T-helper 1 cell treated with Interleukin-12 subunit alpha and Interleukin-12 subunit beta and Interleukin-4 antibody, amounts not matched to agents 30 μg/mL and 1 μg/mL, for 36 hours (primary cell): ENCODE results near the gene ARID5B.
A peak's percentile ranks its signal among the peaks of the same experiment; 100 is the strongest.

Source experiments
- H3K27ac Mint-ChIP-seq: one replicate; pipeline ENCODE4 v1.8.0; 2021; ENCODE audit warnings: mild to moderate bottlenecking, mixed read lengths
- H3K27me3 Mint-ChIP-seq: one replicate; pipeline ENCODE4 v1.8.0; 2021; ENCODE audit warnings: low read depth, mixed read lengths
- H3K36me3 Mint-ChIP-seq: one replicate; pipeline ENCODE4 v1.8.0; 2021; ENCODE audit warnings: low read depth, mixed read lengths
- H3K4me1 Mint-ChIP-seq: one replicate; pipeline ENCODE4 v1.8.0; 2021; ENCODE audit warnings: low read depth, mixed read lengths
- H3K4me3 Mint-ChIP-seq: one replicate; pipeline ENCODE4 v1.8.0; 2021; ENCODE audit warnings: mild to moderate bottlenecking, moderate library complexity, mixed read lengths
- H3K9me3 Mint-ChIP-seq: one replicate; pipeline ENCODE4 v1.8.0; 2021; ENCODE audit warnings: mixed read lengths

The ARID5B gene

GRCh38 chr10:62109587-62110293 is 208.2 kb downstream of the ARID5B start:
- peaks cover 2% of the 10 kb centered on the region for H3K36me3 Mint-ChIP-seq
- H3K9me3 Mint-ChIP-seq = no peaks in the 10 kb centered on the region
- H3K4me1 Mint-ChIP-seq = peaks cover 34% of the 10 kb centered on the region
- H3K27me3 Mint-ChIP-seq = no peaks in the 10 kb centered on the region
- H3K27ac Mint-ChIP-seq = no peak overlapping the region
- H3K4me3 Mint-ChIP-seq = no peak overlapping the region

- H3K4me1 Mint-ChIP-seq = peaks cover 22% of the 10 kb centered on the region
- H3K9me3 Mint-ChIP-seq = no peaks in the 10 kb centered on the region
- no peak overlapping the region for H3K27ac Mint-ChIP-seq
Measured at GRCh38 chr10:62112300-62112699, 210.8 kb downstream of the ARID5B start.

GRCh38 chr10:62112963-62113362 is 211.5 kb downstream of the ARID5B start:
- Mint-ChIP-seq H3K4me3 (no peak overlapping the region), H3K36me3 (peaks cover 4% of the 10 kb centered on the region), H3K4me1 (peaks cover 20% of the 10 kb centered on the region), H3K27me3 (no peaks in the 10 kb centered on the region), H3K27ac (no peak overlapping the region), H3K9me3 (no peaks in the 10 kb centered on the region)

More at GRCh38 chr10:62112300-62112699, 210.8 kb downstream of the ARID5B start:
- Mint-ChIP-seq H3K27me3 (no peaks in the 10 kb centered on the region), H3K4me3 (no peak overlapping the region), H3K36me3 (peaks cover 2% of the 10 kb centered on the region)

GRCh38 chr10:62113680-62114079 is 212.2 kb downstream of the ARID5B start:
- Mint-ChIP-seq H3K4me1 (peaks cover 17% of the 10 kb centered on the region), H3K27ac (no peak overlapping the region), H3K27me3 (no peaks in the 10 kb centered on the region), H3K4me3 (no peak overlapping the region), H3K9me3 (no peaks in the 10 kb centered on the region), H3K36me3 (peaks cover 6% of the 10 kb centered on the region)

- peaks cover 9% of the 10 kb centered on the region for H3K4me1 Mint-ChIP-seq
- H3K36me3 Mint-ChIP-seq = peaks cover 12% of the 10 kb centered on the region
- no peak overlapping the region for H3K27ac Mint-ChIP-seq
- H3K4me3 Mint-ChIP-seq = no peak overlapping the region
- H3K9me3 Mint-ChIP-seq = peaks cover 12% of the 10 kb centered on the region
- no peaks in the 10 kb centered on the region for H3K27me3 Mint-ChIP-seq
Measured at GRCh38 chr10:62115321-62115720, 213.8 kb downstream of the ARID5B start.

GRCh38 chr10:62115842-62116241 is 214.3 kb downstream of the ARID5B start:
- H3K27ac Mint-ChIP-seq = no peak overlapping the region

GRCh38 chr10:62116896-62117295 is 215.4 kb downstream of the ARID5B start:
- H3K36me3 Mint-ChIP-seq = peaks cover 19% of the 10 kb centered on the region
- no peak overlapping the region for H3K4me3 Mint-ChIP-seq
- no peaks in the 10 kb centered on the region for H3K27me3 Mint-ChIP-seq
- H3K27ac Mint-ChIP-seq = no peak overlapping the region
- peaks cover 22% of the 10 kb centered on the region for H3K9me3 Mint-ChIP-seq
- peaks cover 17% of the 10 kb centered on the region for H3K4me1 Mint-ChIP-seq

More at GRCh38 chr10:62115842-62116241, 214.3 kb downstream of the ARID5B start:
- Mint-ChIP-seq H3K4me3 (no peak overlapping the region), H3K36me3 (peaks cover 12% of the 10 kb centered on the region), H3K4me1 (peaks cover 8% of the 10 kb centered on the region), H3K27me3 (no peaks in the 10 kb centered on the region), H3K9me3 (peaks cover 12% of the 10 kb centered on the region)

GRCh38 chr10:62121187-62121530 is 219.7 kb downstream of the ARID5B start:
- peaks cover 17% of the 10 kb centered on the region for H3K4me1 Mint-ChIP-seq
- H3K27ac Mint-ChIP-seq = peak overlapping the region; percentile 37
- peaks cover 41% of the 10 kb centered on the region for H3K36me3 Mint-ChIP-seq
- H3K9me3 Mint-ChIP-seq = peaks cover 52% of the 10 kb centered on the region
- H3K27me3 Mint-ChIP-seq = no peaks in the 10 kb centered on the region
- H3K4me3 Mint-ChIP-seq = peak overlapping the region; percentile 12

GRCh38 chr10:62127975-62128374 is 226.5 kb downstream of the ARID5B start:
- Mint-ChIP-seq H3K4me1 (peaks cover 6% of the 10 kb centered on the region), H3K36me3 (peaks cover 31% of the 10 kb centered on the region), H3K27me3 (no peaks in the 10 kb centered on the region), H3K4me3 (no peak overlapping the region), H3K9me3 (peaks cover 46% of the 10 kb centered on the region), H3K27ac (no peak overlapping the region)

- Mint-ChIP-seq H3K27me3 (no peaks in the 10 kb centered on the region), H3K9me3 (peaks cover 33% of the 10 kb centered on the region), H3K27ac (no peak overlapping the region), H3K36me3 (peaks cover 21% of the 10 kb centered on the region), H3K4me1 (peaks cover 5% of the 10 kb centered on the region), H3K4me3 (no peak overlapping the region)
Measured at GRCh38 chr10:62130948-62131347, 229.4 kb downstream of the ARID5B start.

GRCh38 chr10:62131724-62132123 is 230.2 kb downstream of the ARID5B start:
- no peak overlapping the region for H3K27ac Mint-ChIP-seq
- H3K36me3 Mint-ChIP-seq = peaks cover 19% of the 10 kb centered on the region
- H3K4me3 Mint-ChIP-seq = no peak overlapping the region
- peaks cover 4% of the 10 kb centered on the region for H3K4me1 Mint-ChIP-seq
- H3K9me3 Mint-ChIP-seq = peaks cover 31% of the 10 kb centered on the region
- no peaks in the 10 kb centered on the region for H3K27me3 Mint-ChIP-seq

- Mint-ChIP-seq H3K4me1 (no peaks in the 10 kb centered on the region), H3K4me3 (no peak overlapping the region), H3K27ac (no peak overlapping the region), H3K27me3 (no peaks in the 10 kb centered on the region), H3K9me3 (peaks cover 37% of the 10 kb centered on the region), H3K36me3 (peaks cover 19% of the 10 kb centered on the region)
Measured at GRCh38 chr10:62133618-62134017, 232.1 kb downstream of the ARID5B start.

GRCh38 chr10:62136931-62137330 is 235.4 kb downstream of the ARID5B start:
- H3K4me3 Mint-ChIP-seq = no peak overlapping the region
- peaks cover 3% of the 10 kb centered on the region for H3K4me1 Mint-ChIP-seq
- peaks cover 18% of the 10 kb centered on the region for H3K36me3 Mint-ChIP-seq
- no peak overlapping the region for H3K27ac Mint-ChIP-seq
- H3K27me3 Mint-ChIP-seq = no peaks in the 10 kb centered on the region
- H3K9me3 Mint-ChIP-seq = peaks cover 31% of the 10 kb centered on the region
